Measurements from ENCODE around the gene BMP8A. TPM values are rescaled to one million over a fixed set of nuclear protein-coding genes. Genes with fewer than 3 reads are reported as not detected.

BMP8A gene
- total and polyA plus RNA-seq, 10 of the 15 experiments (the other 5 are each of a cell fraction or from before 2014, with no cell fraction given) = not detected

DNA sequence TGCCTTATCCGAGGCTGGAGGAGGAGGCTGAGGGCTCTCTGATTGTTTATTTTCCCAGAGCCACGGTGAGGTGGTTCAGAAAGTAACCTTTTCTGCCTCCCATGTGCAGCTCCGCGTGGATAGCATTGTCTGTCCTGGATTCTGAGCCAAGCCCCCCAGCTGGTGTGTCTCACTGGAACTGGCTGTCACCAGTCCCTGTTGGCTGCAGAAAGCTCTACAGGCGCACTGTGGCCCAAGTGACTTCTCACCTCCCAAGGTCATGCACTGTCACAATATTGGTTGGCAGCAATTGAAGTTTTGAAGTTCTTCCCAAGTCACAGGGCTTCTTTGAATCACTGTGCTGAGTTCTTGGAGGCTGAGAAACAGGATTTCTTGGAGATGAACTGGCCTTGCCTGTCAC is 8.2 kb downstream of the BMP8A start (continued):
- no peak for TF ChIP-seq REST (IDR thresholded peaks at IDR 0.05; ENCODE audit: low read depth, low read length)
- no peak for TF ChIP-seq NFYA (IDR thresholded peaks at IDR 0.05; ENCODE audit: borderline replicate concordance, low read depth, low read length)
- TF ChIP-seq MEF2A (IDR thresholded peaks at IDR 0.05; ENCODE audit: insufficient read depth, low read depth, low read length) = no peak
- TF ChIP-seq MTA2 (IDR thresholded peaks at IDR 0.05; ENCODE audit: low read depth) = no peak
- no peak for TF ChIP-seq BRCA1 (IDR thresholded peaks at IDR 0.05; ENCODE audit: low read depth, low read length)
- no peak for TF ChIP-seq ZZZ3 (IDR thresholded peaks at IDR 0.05; ENCODE audit: control insufficient read depth, insufficient read length, low read depth)
- TF ChIP-seq SMC3 (IDR thresholded peaks at IDR 0.05; ENCODE audit: borderline replicate concordance, low read length) = no peak

- intact Hi-C loops (cut with micrococcal nuclease; ENCODE audit: unreplicated experiment) = no loop called here
- Histone ChIP-seq H3K27me3 (replicated peaks in 1 of 2; ENCODE audit: control insufficient read depth in 2 of 2, insufficient read depth in 2 of 2, low read length in 1 of 2) (no peaks in the 10 kb centered on the region), H4K20me1 (ENCODE audit: control insufficient read depth, insufficient read depth) (no peaks in the 10 kb centered on the region), H3K9ac (ENCODE audit: control insufficient read depth, insufficient read depth, low read length) (no peak overlapping the region), H3K36me3 (ENCODE audit: control insufficient read depth in 2 of 2, insufficient read depth in 2 of 2, low read length in 1 of 2) (no peaks in the 10 kb centered on the region), H3K4me1 (ENCODE audit: control insufficient read depth, insufficient read depth, low read length) (no peaks in the 10 kb centered on the region), H2AFZ (ENCODE audit: control insufficient read depth, low read depth, low read length) (no peak overlapping the region), H3K79me2 (ENCODE audit: control insufficient read depth, insufficient read depth, low read length) (no peaks in the 10 kb centered on the region), H3K4me3 (no peak overlapping the region), H3K27ac (ENCODE audit: control insufficient read depth, insufficient read depth) (no peak overlapping the region), H3K4me2 (ENCODE audit: control insufficient read depth, insufficient read depth) (no peak overlapping the region), H3K9me3 (replicated peaks; ENCODE audit: control insufficient read depth, insufficient read depth, low read length) (no peaks in the 10 kb centered on the region)
- FAIRE-seq = no peak
- DNase-seq (ENCODE audit: low read depth, low spot score) = no peak
- no TSS peak for BruUV-seq (replicated peaks)
- ChIA-PET CTCF (interaction anchor here (0.6 kb wide), 1 partner anchor 25 kb away, joined by 3 read pairs; no protein-coding TSS in a partner anchor), SMC1A (ENCODE audit: uncharacterized antibody, unreplicated experiment) (interaction anchor here (0.7 kb wide), 1 partner anchor 38 kb away, joined by 3 read pairs; no protein-coding TSS in a partner anchor), POLR2A (no interaction called here), RAD21 (ENCODE audit: unreplicated experiment) (no interaction called here)
- WGBS (ENCODE audit: insufficient coverage, insufficient replicate concordance, low lambda C conversion rate, missing lambda C conversion rate) = 97% methylated on average over 4 of the region's 4 CpGs
- in situ Hi-C loops (cut with MboI) = no loop called here
- ATAC-seq = no peak
- no peak for TF ChIP-seq GATAD2B (conservative IDR thresholded peaks at IDR 0.05; ENCODE audit: low read depth)
- TF ChIP-seq, protein P1, sequence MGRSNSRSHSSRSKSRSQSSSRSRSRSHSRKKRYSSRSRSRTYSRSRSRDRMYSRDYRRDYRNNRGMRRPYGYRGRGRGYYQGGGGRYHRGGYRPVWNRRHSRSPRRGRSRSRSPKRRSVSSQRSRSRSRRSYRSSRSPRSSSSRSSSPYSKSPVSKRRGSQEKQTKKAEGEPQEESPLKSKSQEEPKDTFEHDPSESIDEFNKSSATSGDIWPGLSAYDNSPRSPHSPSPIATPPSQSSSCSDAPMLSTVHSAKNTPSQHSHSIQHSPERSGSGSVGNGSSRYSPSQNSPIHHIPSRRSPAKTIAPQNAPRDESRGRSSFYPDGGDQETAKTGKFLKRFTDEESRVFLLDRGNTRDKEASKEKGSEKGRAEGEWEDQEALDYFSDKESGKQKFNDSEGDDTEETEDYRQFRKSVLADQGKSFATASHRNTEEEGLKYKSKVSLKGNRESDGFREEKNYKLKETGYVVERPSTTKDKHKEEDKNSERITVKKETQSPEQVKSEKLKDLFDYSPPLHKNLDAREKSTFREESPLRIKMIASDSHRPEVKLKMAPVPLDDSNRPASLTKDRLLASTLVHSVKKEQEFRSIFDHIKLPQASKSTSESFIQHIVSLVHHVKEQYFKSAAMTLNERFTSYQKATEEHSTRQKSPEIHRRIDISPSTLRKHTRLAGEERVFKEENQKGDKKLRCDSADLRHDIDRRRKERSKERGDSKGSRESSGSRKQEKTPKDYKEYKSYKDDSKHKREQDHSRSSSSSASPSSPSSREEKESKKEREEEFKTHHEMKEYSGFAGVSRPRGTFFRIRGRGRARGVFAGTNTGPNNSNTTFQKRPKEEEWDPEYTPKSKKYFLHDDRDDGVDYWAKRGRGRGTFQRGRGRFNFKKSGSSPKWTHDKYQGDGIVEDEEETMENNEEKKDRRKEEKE (IDR thresholded peaks at IDR 0.05) = no peak
- TF ChIP-seq, protein P2, sequence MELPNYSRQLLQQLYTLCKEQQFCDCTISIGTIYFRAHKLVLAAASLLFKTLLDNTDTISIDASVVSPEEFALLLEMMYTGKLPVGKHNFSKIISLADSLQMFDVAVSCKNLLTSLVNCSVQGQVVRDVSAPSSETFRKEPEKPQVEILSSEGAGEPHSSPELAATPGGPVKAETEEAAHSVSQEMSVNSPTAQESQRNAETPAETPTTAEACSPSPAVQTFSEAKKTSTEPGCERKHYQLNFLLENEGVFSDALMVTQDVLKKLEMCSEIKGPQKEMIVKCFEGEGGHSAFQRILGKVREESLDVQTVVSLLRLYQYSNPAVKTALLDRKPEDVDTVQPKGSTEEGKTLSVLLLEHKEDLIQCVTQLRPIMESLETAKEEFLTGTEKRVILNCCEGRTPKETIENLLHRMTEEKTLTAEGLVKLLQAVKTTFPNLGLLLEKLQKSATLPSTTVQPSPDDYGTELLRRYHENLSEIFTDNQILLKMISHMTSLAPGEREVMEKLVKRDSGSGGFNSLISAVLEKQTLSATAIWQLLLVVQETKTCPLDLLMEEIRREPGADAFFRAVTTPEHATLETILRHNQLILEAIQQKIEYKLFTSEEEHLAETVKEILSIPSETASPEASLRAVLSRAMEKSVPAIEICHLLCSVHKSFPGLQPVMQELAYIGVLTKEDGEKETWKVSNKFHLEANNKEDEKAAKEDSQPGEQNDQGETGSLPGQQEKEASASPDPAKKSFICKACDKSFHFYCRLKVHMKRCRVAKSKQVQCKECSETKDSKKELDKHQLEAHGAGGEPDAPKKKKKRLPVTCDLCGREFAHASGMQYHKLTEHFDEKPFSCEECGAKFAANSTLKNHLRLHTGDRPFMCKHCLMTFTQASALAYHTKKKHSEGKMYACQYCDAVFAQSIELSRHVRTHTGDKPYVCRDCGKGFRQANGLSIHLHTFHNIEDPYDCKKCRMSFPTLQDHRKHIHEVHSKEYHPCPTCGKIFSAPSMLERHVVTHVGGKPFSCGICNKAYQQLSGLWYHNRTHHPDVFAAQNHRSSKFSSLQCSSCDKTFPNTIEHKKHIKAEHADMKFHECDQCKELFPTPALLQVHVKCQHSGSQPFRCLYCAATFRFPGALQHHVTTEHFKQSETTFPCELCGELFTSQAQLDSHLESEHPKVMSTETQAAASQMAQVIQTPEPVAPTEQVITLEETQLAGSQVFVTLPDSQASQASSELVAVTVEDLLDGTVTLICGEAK (IDR thresholded peaks at IDR 0.05; ENCODE audit: borderline replicate concordance) = no peak
- no peak for TF ChIP-seq TCF3 (IDR thresholded peaks at IDR 0.05; ENCODE audit: borderline replicate concordance, insufficient read depth, low read depth, low read length)
Observed at GRCh38 chr1:39500862-39501389, 9.5 kb downstream of the BMP8A start.

All from GM12878 (cell line).